ENCODE results near the gene CEACAM8. TPM values are rescaled to one million over a fixed set of nuclear protein-coding genes. Genes with fewer than 3 reads are reported as not detected.
A peak's percentile ranks its signal among the peaks of the same experiment; 100 is the strongest.
"Not testable (repeated sequence)": the region's sequence is repeated elsewhere in the genome, so short reads cannot be mapped to it uniquely, and the experiment has no call there.

The CEACAM8 gene
- polyA plus RNA-seq (ENCODE audit: insufficient read length): 0.22 TPM
- long read RNA-seq, donor 1: 0 reads
- long read RNA-seq, donor 2: 0 reads
- long read RNA-seq, donor 3: 0 reads
- long read RNA-seq, donor 4: 0 reads
- long read RNA-seq, donor 5: 0 reads
- long read RNA-seq, donor 6: 0 reads
- long read RNA-seq, donor 7: 0 reads
- long read RNA-seq, donor 8: 0 reads

- no peak for DNase-seq
Observed at GRCh38 chr19:42594617-42595489, at the start of gene CEACAM8. Gene CEACAM8, minus strand, starts transcription at chr19:42594924. Its CDS starts 96 bp downstream, at chr19:42594828.

GRCh38 chr19:42639324-42640092 is 44.8 kb upstream of the CEACAM8 start:
- DNase-seq: not testable (repeated sequence)

GRCh38 chr19:42635233-42635539 is 40.5 kb upstream of the CEACAM8 start:
- DNase-seq: no peak

DNA sequence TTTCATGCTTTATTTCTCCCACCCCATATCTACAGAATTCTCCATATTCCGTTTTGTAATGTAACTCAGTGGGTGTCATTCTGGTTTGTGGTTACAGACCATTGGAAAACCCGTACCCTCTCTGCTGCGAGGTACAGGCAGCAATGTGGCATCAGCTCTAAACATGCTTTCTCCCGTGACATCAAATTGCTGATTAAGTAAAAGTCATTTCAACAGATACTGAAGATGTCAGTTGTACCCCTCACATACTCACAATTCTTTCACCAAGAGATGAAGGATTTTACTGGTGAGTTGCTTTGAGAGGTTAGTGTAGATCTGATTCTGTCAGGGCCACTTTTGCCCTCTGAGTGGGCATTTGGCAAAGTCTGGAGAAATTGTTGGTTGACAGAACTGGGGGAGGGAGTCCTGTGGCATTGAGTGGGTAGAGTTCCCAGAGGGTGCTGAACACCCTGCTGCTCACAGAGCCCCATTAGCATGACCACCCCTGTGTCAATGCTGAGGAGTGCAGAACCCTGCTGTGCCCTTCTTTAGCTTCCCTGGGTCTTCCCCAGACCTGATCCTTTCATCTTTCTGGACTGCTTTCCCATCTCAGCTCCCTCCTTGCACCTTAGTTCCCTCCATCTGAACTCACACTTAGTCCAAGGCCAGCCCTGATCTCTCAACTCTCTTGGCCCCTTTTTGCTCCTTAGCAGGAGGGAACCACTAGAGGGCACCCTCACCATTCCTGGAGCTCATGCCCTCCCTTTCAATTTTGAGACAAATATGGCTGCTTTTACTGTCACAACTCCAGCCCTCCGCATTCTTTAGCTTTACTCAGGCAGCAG is 39.9 kb upstream of the CEACAM8 start:
- DNase-seq: no peak

DNA sequence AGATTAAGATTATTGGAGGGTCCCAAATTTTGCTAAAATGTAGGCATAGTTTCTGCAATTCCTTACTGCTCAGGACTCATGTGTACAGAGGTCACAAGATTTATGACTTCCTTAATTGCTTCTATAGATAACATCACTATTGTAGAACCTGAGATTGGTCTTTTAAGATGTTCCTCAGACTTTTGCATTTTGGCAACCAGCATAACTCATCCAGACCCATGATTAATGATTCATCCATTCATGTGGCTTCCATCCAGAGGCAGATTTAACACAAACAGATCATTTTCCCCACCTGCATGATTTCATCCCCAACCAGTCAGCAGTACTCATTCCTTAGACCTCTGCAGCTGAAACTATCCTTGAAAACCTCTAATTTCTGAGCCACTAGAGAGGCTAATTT is 34.5 kb upstream of the CEACAM8 start:
- DNase-seq: no peak

DNA sequence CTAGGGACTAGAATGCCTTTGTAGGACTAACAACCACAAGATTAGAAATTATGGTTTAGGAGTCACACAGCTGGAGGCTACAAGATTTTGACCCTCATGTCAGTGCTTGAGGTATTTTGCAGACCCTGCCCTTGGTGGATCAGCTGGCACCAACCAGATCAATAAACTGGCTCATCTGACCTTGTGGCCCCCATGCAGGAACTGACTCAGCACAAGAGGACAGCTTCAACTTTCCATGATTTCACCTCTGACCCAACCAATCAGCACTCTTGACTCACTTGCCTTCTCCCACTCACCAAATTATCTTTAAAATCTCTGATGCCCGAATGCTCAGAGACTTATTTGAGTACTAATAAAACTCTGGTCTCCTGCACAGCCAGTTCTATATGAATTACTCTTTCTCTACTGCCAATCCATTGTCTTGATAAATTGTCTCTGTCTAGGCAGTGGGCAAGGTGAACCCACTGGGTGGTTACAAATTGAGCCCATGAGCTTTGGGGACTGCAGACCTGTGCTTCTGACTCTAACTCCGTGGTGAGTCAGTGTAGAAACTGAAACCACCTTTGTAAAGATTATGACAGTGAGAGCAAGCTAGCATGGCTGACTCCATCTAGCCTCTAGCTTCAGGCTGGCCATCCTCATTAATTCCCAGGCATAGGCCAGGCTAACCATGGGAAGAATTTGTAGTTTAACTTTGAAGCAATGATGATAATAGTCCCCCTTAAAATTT is 33.9 kb upstream of the CEACAM8 start:
- DNase-seq: no peak

GRCh38 chr19:42627916-42628315 is 33.2 kb upstream of the CEACAM8 start:
- no peak for DNase-seq

GRCh38 chr19:42626181-42626580 is 31.5 kb upstream of the CEACAM8 start:
- no peak for DNase-seq

DNA sequence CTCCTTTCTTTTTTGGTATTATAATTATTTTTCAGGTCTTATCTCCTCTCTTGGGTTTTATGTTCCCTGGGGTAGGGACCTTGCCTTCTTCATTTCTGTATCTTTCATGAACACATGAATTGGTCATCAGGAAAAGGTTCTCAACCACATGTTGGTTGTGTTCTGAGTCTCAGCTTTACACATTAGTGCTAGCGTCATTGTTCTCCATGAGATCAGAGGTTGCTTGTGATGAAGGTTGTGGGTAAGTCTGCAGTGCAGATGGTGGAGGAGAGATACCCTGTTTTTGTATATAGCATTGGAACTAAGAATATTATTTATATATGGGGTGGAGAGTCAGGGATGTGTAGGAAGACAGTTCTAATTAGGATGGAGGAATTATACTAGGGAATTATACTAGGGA is 24.5 kb upstream of the CEACAM8 start:
- DNase-seq: no peak

GRCh38 chr19:42613666-42614065 is 18.9 kb upstream of the CEACAM8 start:
- DNase-seq: no peak

DNA sequence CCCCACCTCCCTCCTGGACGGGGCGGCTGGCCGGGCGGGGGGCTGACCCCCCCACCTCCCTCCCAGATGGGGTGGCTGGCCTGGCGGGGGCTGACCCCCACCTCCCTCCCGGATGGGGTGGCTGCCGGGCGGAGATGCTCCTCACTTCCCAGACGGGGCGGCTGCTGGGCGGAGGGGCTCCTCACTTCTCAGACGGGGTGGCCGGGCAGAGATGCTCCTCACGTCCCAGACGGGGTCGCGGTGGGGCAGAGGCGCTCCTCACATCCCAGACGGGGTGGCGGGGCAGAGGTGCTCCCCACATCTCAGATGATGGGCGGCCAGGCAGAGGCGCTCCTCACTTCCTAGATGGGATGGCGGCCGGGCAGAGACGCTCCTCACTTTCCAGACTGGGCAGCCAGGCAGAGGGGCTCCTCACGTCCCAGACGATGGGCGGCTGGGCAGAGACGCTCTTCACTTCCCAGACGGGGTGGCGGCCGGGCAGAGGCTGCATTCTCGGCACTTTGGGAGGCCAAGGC is 15.7 kb upstream of the CEACAM8 start:
- not testable (repeated sequence) for DNase-seq

GRCh38 chr19:42606660-42607351 is 12.1 kb upstream of the CEACAM8 start:
- DNase-seq: peak; percentile 35

- DNase-seq: peak; percentile 55
Observed at GRCh38 chr19:42601811-42602443, 7.2 kb upstream of the CEACAM8 start.

- no peak for DNase-seq
Observed at GRCh38 chr19:42596391-42597072, 1.8 kb upstream of the CEACAM8 start.

DNA sequence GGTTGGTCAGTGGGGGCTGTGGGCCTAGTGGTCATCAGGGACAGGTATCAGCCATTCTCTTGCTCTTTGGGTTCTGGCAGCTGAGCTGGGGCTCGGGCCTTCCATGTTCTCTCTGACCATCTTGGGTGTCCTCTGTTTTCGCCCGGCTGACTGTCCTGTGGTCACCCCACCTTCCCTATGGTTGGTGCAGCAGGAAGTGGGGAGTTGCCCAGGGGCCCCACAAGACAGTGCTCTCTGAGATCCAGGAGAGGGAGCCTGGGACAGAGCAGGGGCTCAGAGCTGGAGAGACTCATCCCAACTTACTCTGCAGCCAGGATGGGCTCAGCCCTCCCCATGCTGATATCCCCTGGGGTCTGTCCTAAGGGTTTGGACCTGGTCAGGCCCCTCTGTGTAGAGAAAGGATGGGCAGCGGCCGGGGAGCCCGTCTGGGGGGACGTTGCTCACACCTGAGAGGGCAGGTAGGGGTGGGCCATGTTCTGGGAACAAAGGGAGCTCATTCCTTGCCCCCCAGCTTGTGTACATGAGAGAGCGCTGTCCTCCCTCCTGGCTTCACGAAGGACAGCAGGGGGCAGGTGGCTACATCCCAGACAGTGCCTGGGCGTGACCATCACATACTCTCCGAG is 937 bp upstream of the CEACAM8 start:
- DNase-seq: no peak

GRCh38 chr19:42589792-42590191 is 4.9 kb downstream of the CEACAM8 start:
- DNase-seq: no peak

GRCh38 chr19:42584466-42584865 is 10.3 kb downstream of the CEACAM8 start:
- DNase-seq: no peak

GRCh38 chr19:42577016-42577415 is 17.7 kb downstream of the CEACAM8 start:
- no peak for DNase-seq

DNA sequence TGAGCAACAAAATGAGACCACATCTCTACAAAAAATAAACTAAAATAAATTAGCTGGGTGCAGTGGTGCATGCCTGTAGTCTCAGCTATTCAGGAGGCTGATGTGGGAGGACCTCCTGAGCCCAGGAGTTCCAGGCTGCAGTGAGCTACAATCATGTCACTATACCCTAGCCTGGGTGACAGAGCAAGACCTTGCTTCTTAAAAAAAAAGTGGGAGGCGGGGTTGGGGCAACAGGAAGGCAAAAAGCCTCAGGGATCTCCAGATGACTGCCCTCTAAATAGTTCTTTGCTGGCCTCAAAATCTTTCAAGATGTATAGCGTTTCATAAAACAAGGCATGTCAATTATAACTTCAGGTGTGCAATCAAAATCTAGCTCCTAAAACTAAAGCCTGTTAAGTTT is 18.5 kb downstream of the CEACAM8 start:
- DNase-seq: no peak

All from left kidney (tissue), 8 donors.